ENCODE measurements around the gene KRTAP12-2.
"Not testable (repeated sequence)": the region's sequence is repeated elsewhere in the genome, so short reads cannot be mapped to it uniquely, and the experiment has no call there.

Gene KRTAP12-2

GRCh38 chr21:44640761-44641160, 26.0 kb downstream of the KRTAP12-2 start:
- Mint-ChIP-seq H3K36me3 (ENCODE audit: low read depth) (peaks cover 7% of the 10 kb centered on the region), H3K27me3 (ENCODE audit: low read depth) (peaks cover 3% of the 10 kb centered on the region)
- DNase-seq (ENCODE audit: low spot score) = no peak

DNA sequence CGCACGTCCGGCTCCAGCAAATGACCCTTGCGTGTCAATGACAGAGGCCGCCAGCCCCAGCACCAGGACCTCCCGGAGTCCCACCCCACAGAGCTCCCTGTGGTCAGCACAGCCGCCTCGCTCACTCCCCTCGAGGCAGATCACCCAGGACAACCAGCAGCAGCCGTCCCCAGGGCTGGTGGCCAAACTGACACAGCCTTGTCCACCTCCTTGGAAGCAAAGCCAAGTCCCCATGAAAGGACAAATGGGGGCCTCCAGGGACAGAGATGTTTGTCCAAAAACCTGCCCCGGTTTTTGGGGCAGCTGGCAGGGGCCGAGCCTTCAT, 27.4 kb downstream of the KRTAP12-2 start:
- Mint-ChIP-seq H3K27ac (no peak overlapping the region), H3K9me3 (peaks cover 37% of the 10 kb centered on the region), H3K36me3 (ENCODE audit: low read depth) (peaks cover 7% of the 10 kb centered on the region), H3K27me3 (ENCODE audit: low read depth) (peaks cover 3% of the 10 kb centered on the region), H3K4me3 (no peak overlapping the region), H3K4me1 (ENCODE audit: low read depth) (no peaks in the 10 kb centered on the region)
- no peak for DNase-seq (ENCODE audit: low spot score)

More at GRCh38 chr21:44640761-44641160, 26.0 kb downstream of the KRTAP12-2 start:
- no peaks in the 10 kb centered on the region for H3K4me1 Mint-ChIP-seq (ENCODE audit: low read depth)
- no peak overlapping the region for H3K4me3 Mint-ChIP-seq
- peaks cover 47% of the 10 kb centered on the region for H3K9me3 Mint-ChIP-seq
- H3K27ac Mint-ChIP-seq = no peak overlapping the region

- H3K27me3 Mint-ChIP-seq (ENCODE audit: low read depth); H3K36me3 Mint-ChIP-seq (ENCODE audit: low read depth); H3K4me3 Mint-ChIP-seq; DNase-seq (ENCODE audit: low spot score); H3K27ac Mint-ChIP-seq; H3K4me1 Mint-ChIP-seq (ENCODE audit: low read depth): not testable (repeated sequence)
- peaks cover 33% of the 10 kb centered on the region for H3K9me3 Mint-ChIP-seq
These were observed 28.0 kb downstream of the KRTAP12-2 start for GRCh38 chr21:44638506-44639330.

GRCh38 chr21:44637851-44638348, 28.8 kb downstream of the KRTAP12-2 start:
- H3K27ac Mint-ChIP-seq; H3K36me3 Mint-ChIP-seq (ENCODE audit: low read depth); DNase-seq (ENCODE audit: low spot score); H3K27me3 Mint-ChIP-seq (ENCODE audit: low read depth); H3K4me3 Mint-ChIP-seq; H3K4me1 Mint-ChIP-seq (ENCODE audit: low read depth): not testable (repeated sequence)
- H3K9me3 Mint-ChIP-seq = peaks cover 33% of the 10 kb centered on the region

DNA sequence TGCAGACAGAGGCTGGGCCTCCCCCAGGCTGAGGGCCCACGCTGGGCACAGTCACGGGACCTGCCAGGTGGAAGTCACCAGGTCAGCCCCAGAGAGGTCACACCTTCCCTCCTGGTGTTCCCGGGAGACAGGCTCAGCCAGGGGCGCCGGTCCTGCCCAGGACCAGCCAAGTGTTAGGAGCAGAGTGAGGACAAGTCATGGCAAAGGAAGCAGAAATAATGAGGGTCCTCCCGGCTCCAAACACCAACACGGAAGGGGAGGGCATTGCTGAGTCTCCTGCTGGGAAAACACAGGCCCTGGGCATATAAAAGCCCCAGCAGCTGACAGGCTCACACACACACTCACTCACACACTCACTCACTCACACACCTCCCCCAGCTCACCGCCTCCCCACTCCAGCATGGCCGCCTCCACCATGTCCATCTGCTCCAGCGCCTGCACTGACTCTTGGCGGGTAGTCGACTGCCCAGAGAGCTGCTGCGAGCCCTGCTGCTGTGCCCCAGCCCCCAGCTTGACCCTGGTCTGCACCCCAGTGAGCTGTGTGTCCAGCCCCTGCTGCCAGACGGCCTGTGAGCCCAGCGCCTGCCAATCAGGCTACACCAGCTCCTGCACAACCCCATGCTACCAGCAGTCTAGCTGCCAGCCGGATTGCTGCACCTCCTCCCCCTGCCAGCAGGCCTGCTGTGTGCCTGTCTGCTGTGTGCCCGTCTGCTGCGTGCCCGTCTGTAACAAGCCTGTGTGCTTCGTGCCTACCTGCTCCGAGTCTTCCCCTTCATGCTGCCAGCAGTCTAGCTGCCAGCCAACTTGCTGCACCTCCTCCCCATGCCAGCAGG, 29.5 kb downstream of the KRTAP12-2 start, which contains the start of gene KRTAP10-10:
Gene KRTAP10-10, plus strand, starts transcription at position 339 of the 833 bp plus-strand sequence. Its CDS starts 62 bp downstream, at position 401.
- H3K9me3 Mint-ChIP-seq = peaks cover 33% of the 10 kb centered on the region
- DNase-seq (ENCODE audit: low spot score) = no peak
- H3K36me3 Mint-ChIP-seq (ENCODE audit: low read depth) = peaks cover 2% of the 10 kb centered on the region

DNA sequence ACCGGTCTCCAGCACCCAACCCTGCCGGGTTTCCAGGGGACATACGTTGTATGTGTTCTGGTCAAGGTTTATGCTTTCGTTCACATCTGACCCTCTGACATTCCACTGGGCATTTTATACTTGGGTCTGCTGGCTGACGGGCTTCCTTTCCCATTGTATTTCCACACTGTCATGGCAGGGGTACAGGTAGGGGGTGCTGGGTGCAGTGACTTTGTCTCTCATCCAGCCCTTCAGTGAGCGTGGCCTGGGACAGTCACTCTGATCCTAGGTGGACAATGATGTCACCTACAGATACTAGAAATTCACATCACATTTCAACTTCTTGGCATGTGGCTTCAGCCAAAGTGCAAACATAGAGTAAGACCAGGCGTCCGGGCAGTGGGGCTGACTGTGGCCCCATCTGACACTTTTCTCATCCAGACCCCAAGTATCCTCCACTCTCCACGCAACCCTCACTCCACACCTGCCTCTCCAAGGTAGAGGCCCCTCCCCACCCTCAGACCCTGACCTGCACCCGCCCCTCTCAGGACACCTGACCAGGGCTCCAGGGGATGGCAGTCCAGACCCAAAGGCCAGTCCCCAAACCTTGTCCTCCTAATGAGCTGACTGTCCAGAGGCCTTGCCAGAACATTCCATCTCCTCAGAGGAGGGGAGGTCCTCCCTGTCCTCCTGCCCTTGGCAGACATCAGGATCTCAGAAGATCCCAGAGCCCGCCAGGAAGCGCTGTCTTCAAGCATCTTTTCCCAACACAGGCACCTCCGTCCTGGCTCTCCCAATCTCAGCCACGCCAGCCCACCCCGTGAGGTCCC, 30.3 kb downstream of the KRTAP12-2 start:
- no peak overlapping the region for H3K27ac Mint-ChIP-seq
- no peaks in the 10 kb centered on the region for H3K4me1 Mint-ChIP-seq (ENCODE audit: low read depth)
- DNase-seq (ENCODE audit: low spot score) = no peak
- no peak overlapping the region for H3K4me3 Mint-ChIP-seq
- H3K27me3 Mint-ChIP-seq (ENCODE audit: low read depth) = peaks cover 7% of the 10 kb centered on the region
- peaks cover 5% of the 10 kb centered on the region for H3K36me3 Mint-ChIP-seq (ENCODE audit: low read depth)
- peaks cover 35% of the 10 kb centered on the region for H3K9me3 Mint-ChIP-seq

More for the DNA sequence above, 29.5 kb downstream of the KRTAP12-2 start, which contains the start of gene KRTAP10-10:
- no peak within 1 kb of the TSS for H3K4me3 Mint-ChIP-seq
- H3K4me1 Mint-ChIP-seq (ENCODE audit: low read depth) = no peaks in the 10 kb centered on the region
- H3K27ac Mint-ChIP-seq = no peak within 1 kb of the TSS
- H3K27me3 Mint-ChIP-seq (ENCODE audit: low read depth) = peaks cover 5% of the 10 kb centered on the region

DNA sequence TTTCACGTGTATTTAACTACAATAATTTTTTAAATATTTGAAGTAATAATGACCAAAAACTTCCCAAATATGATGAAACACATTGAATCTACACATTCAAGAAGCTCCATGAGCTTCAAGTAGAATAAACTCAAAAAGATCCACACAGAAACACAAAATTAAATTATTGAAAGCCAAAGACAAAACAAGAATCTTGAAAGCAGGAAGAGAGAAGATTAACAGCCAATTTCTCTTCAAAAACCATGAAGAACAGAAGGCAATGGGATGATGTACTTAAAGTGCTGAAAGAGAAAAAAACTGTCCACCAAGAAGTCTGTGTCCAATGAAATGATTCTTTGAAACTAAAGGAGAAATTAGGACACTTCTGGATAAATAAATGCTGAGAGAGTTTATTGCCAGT, 34.7 kb downstream of the KRTAP12-2 start:
- no peak overlapping the region for H3K27ac Mint-ChIP-seq
- peaks cover 6% of the 10 kb centered on the region for H3K4me1 Mint-ChIP-seq (ENCODE audit: low read depth)
- peaks cover 4% of the 10 kb centered on the region for H3K27me3 Mint-ChIP-seq (ENCODE audit: low read depth)
- no peak overlapping the region for H3K4me3 Mint-ChIP-seq
- no peak for DNase-seq (ENCODE audit: low spot score)
- H3K9me3 Mint-ChIP-seq = peaks cover 38% of the 10 kb centered on the region
- H3K36me3 Mint-ChIP-seq (ENCODE audit: low read depth) = peaks cover 10% of the 10 kb centered on the region

DNA sequence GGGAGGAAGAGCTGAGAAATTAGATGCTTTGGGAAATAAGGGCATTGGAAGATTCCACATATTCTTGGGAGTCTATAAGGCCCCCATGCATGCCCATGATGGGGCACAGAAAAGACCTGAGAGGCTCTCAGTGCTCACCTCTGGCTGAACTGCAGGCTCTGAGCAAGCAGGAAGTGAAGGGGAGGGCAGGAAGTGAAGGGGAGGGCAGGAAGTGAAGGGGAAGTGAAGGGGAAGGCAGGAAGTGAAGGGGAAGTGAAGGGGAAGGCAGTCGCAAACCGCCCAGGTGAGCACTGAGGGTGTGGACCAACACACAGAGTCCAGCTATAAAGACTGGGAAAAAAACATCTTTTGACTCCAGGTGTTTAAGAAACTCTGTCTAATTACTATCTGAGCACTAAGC, 36.3 kb downstream of the KRTAP12-2 start:
- H3K9me3 Mint-ChIP-seq = peaks cover 38% of the 10 kb centered on the region
- no peak for DNase-seq (ENCODE audit: low spot score)
- H3K27me3 Mint-ChIP-seq (ENCODE audit: low read depth) = peaks cover 4% of the 10 kb centered on the region
- no peak overlapping the region for H3K27ac Mint-ChIP-seq
- no peak overlapping the region for H3K4me3 Mint-ChIP-seq
- H3K36me3 Mint-ChIP-seq (ENCODE audit: low read depth) = peaks cover 10% of the 10 kb centered on the region
- H3K4me1 Mint-ChIP-seq (ENCODE audit: low read depth) = peaks cover 6% of the 10 kb centered on the region

DNA sequence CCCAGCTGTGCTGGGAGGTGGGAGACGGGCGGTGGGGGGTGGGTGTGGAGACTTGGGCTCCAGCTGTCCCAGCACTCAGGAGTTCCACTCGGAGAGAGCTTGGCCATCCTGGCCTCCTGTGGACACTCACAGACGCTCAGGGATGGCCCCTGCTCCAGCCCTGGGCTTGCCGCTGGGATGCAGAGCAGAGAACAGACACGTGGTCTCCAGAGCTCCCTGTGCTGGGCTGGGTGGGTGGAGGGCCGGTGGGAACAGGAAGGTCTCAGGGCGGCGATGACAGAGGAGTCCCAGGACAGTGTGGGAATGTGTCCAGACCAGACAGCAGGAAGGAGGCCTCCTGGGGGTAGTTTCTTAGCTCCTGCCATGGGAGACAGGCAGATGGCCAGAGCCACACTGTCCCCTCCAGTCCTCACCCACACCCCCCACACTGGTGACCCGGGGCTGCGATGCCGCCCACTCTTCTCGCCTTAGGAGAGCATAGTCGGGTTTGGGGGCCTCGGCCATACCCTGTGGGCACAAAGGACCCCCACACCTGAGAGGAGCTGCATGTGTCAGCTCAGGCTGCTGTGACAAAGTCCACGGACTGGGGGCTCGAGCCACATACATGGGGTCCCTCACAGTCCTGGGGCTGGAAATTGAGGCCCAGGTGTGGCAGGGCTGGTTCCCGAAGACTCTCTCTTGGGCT, 37.9 kb downstream of the KRTAP12-2 start:
- no peak for DNase-seq (ENCODE audit: low spot score)
- peaks cover 14% of the 10 kb centered on the region for H3K36me3 Mint-ChIP-seq (ENCODE audit: low read depth)
- H3K4me3 Mint-ChIP-seq = no peak overlapping the region
- H3K9me3 Mint-ChIP-seq = peaks cover 52% of the 10 kb centered on the region
- peaks cover 7% of the 10 kb centered on the region for H3K27me3 Mint-ChIP-seq (ENCODE audit: low read depth)
- H3K27ac Mint-ChIP-seq = no peak overlapping the region
- H3K4me1 Mint-ChIP-seq (ENCODE audit: low read depth) = peaks cover 6% of the 10 kb centered on the region

DNA sequence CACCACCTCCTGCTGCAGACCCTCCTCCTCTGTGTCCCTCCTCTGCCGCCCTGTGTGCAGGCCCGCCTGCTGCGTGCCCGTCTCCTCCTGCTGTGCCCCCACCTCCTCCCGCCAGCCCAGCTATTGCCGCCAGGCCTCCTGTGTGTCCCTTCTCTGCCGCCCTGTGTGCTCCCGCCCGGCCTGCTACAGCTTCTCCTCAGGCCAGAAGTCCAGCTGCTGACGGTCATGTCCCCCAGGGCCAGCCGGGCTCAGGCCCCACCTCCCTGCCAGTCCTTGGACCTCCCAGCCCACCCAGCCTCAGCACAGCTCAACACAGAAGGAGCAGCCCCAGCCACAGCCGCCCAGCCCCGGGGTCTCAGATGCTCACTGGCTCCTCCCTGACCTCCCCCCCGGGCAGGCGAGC, 38.9 kb downstream of the KRTAP12-2 start:
- Mint-ChIP-seq H3K36me3 (ENCODE audit: low read depth) (peaks cover 17% of the 10 kb centered on the region), H3K9me3 (peaks cover 52% of the 10 kb centered on the region)
- not testable (repeated sequence) for H3K4me3 Mint-ChIP-seq; H3K4me1 Mint-ChIP-seq (ENCODE audit: low read depth); H3K27me3 Mint-ChIP-seq (ENCODE audit: low read depth); DNase-seq (ENCODE audit: low spot score); H3K27ac Mint-ChIP-seq

- not testable (repeated sequence) for H3K4me3 Mint-ChIP-seq; H3K4me1 Mint-ChIP-seq (ENCODE audit: low read depth); H3K27me3 Mint-ChIP-seq (ENCODE audit: low read depth); H3K27ac Mint-ChIP-seq; DNase-seq (ENCODE audit: low spot score)
- Mint-ChIP-seq H3K9me3 (peaks cover 55% of the 10 kb centered on the region), H3K36me3 (ENCODE audit: low read depth) (peaks cover 17% of the 10 kb centered on the region)
These were observed 39.4 kb downstream of the KRTAP12-2 start for GRCh38 chr21:44627181-44627822.

DNA sequence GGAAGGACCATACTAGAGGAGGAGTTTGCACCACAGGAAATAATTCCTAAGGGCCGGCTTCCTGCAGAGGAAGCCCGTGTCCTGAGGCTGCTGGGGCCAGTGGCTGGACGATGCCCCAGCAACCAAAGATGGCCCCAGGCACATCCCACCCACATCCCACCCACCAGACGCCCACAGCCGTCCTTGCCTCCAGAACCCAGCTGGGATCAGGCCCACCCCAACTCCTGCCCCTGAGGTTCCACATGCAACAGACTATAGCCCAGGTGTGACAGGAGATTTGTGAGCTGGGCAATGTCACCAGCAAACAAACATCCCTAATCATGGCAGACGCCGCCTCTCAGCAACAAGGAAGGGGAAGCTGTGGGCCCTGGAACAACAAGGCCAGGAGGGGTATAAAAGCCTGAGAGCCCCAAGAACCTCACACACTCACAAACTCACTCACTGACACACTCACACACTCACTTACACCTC, 40.0 kb downstream of the KRTAP12-2 start, which contains the start of gene KRTAP10-9:
Gene KRTAP10-9, plus strand, starts transcription at position 421 of the 471 bp plus-strand sequence. CDS start 79 bp downstream, outside the sequence.
- no peak for DNase-seq (ENCODE audit: low spot score)
- H3K27me3 Mint-ChIP-seq (ENCODE audit: low read depth) = peaks cover 3% of the 10 kb centered on the region
- H3K36me3 Mint-ChIP-seq (ENCODE audit: low read depth) = peaks cover 14% of the 10 kb centered on the region
- peaks cover 6% of the 10 kb centered on the region for H3K4me1 Mint-ChIP-seq (ENCODE audit: low read depth)
- no peak within 1 kb of the TSS for H3K4me3 Mint-ChIP-seq
- peaks cover 55% of the 10 kb centered on the region for H3K9me3 Mint-ChIP-seq
- H3K27ac Mint-ChIP-seq = no peak within 1 kb of the TSS
